ENCODE measurements around the gene GAS7.
"Not testable (repeated sequence)": the region's sequence is repeated elsewhere in the genome, so short reads cannot be mapped to it uniquely, and the experiment has no call there.

Gene GAS7

GRCh38 chr17:10072556-10073425 is 125.6 kb downstream of the GAS7 start:
- no peak for DNase-seq (ENCODE audit: low spot score)

- DNase-seq (ENCODE audit: low spot score), result no peak
Measured at GRCh38 chr17:10072086-10072485, 126.3 kb downstream of the GAS7 start.

GRCh38 chr17:10071141-10071540 is 127.3 kb downstream of the GAS7 start:
- DNase-seq (ENCODE audit: low spot score), result no peak

- no peak for DNase-seq (ENCODE audit: low spot score)
Measured at GRCh38 chr17:10070690-10071089, 127.7 kb downstream of the GAS7 start.

GRCh38 chr17:10069301-10069700 is 129.1 kb downstream of the GAS7 start:
- DNase-seq (ENCODE audit: low spot score), result no peak

- DNase-seq (ENCODE audit: low spot score), result no peak
Measured at GRCh38 chr17:10067446-10068143, 130.8 kb downstream of the GAS7 start.

GRCh38 chr17:10064536-10064935 is 133.9 kb downstream of the GAS7 start:
- DNase-seq (ENCODE audit: low spot score), result no peak

GRCh38 chr17:10063730-10064241 is 134.6 kb downstream of the GAS7 start:
- DNase-seq (ENCODE audit: low spot score), result no peak

GRCh38 chr17:10062691-10063385 is 135.6 kb downstream of the GAS7 start:
- no peak for DNase-seq (ENCODE audit: low spot score)

- DNase-seq (ENCODE audit: low spot score), result no peak
Measured at GRCh38 chr17:10061111-10061845, 137.1 kb downstream of the GAS7 start.

- DNase-seq (ENCODE audit: low spot score), result no peak
Measured at GRCh38 chr17:10060526-10060925, 137.9 kb downstream of the GAS7 start.

GRCh38 chr17:10059684-10060211 is 138.7 kb downstream of the GAS7 start:
- no peak for DNase-seq (ENCODE audit: low spot score)

GRCh38 chr17:10058921-10059683 is 139.3 kb downstream of the GAS7 start:
- no peak for DNase-seq (ENCODE audit: low spot score)

GRCh38 chr17:10057466-10057865 is 140.9 kb downstream of the GAS7 start:
- not testable (repeated sequence) for DNase-seq (ENCODE audit: low spot score)

GRCh38 chr17:10055262-10055975 is 143.0 kb downstream of the GAS7 start:
- no peak for DNase-seq (ENCODE audit: low spot score)

- no peak for DNase-seq (ENCODE audit: low spot score)
Measured at GRCh38 chr17:10053782-10054540, 144.4 kb downstream of the GAS7 start.

GRCh38 chr17:10052106-10052813 is 146.1 kb downstream of the GAS7 start:
- DNase-seq (ENCODE audit: low spot score), result no peak

GRCh38 chr17:10051112-10051511 is 147.3 kb downstream of the GAS7 start:
- DNase-seq (ENCODE audit: low spot score), result no peak

Measured in AG08396 (cell line).